GM12801 (cell line): ENCODE results near the gene SNAP91.

Experiments used
- TF ChIP-seq, protein P1 (sequence below): IDR thresholded peaks from one replicate; pipeline ENCODE4 v1.5.1; 2011; ENCODE audit warnings: control low read depth; ENCODE audit not compliant: insufficient read length; ENCODE audit errors: extremely low read depth

Gene SNAP91, protein sequence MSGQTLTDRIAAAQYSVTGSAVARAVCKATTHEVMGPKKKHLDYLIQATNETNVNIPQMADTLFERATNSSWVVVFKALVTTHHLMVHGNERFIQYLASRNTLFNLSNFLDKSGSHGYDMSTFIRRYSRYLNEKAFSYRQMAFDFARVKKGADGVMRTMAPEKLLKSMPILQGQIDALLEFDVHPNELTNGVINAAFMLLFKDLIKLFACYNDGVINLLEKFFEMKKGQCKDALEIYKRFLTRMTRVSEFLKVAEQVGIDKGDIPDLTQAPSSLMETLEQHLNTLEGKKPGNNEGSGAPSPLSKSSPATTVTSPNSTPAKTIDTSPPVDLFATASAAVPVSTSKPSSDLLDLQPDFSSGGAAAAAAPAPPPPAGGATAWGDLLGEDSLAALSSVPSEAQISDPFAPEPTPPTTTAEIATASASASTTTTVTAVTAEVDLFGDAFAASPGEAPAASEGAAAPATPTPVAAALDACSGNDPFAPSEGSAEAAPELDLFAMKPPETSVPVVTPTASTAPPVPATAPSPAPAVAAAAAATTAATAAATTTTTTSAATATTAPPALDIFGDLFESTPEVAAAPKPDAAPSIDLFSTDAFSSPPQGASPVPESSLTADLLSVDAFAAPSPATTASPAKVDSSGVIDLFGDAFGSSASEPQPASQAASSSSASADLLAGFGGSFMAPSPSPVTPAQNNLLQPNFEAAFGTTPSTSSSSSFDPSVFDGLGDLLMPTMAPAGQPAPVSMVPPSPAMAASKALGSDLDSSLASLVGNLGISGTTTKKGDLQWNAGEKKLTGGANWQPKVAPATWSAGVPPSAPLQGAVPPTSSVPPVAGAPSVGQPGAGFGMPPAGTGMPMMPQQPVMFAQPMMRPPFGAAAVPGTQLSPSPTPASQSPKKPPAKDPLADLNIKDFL

GRCh38 chr6:83708970-83709747 is at the start of gene SNAP91:
SNAP91 (minus strand) TSS chr6:83709101; CDS start chr6:83707927, 1,174 bp downstream.
- TF ChIP-seq, protein P1, sequence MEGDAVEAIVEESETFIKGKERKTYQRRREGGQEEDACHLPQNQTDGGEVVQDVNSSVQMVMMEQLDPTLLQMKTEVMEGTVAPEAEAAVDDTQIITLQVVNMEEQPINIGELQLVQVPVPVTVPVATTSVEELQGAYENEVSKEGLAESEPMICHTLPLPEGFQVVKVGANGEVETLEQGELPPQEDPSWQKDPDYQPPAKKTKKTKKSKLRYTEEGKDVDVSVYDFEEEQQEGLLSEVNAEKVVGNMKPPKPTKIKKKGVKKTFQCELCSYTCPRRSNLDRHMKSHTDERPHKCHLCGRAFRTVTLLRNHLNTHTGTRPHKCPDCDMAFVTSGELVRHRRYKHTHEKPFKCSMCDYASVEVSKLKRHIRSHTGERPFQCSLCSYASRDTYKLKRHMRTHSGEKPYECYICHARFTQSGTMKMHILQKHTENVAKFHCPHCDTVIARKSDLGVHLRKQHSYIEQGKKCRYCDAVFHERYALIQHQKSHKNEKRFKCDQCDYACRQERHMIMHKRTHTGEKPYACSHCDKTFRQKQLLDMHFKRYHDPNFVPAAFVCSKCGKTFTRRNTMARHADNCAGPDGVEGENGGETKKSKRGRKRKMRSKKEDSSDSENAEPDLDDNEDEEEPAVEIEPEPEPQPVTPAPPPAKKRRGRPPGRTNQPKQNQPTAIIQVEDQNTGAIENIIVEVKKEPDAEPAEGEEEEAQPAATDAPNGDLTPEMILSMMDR = no peak

DNA sequence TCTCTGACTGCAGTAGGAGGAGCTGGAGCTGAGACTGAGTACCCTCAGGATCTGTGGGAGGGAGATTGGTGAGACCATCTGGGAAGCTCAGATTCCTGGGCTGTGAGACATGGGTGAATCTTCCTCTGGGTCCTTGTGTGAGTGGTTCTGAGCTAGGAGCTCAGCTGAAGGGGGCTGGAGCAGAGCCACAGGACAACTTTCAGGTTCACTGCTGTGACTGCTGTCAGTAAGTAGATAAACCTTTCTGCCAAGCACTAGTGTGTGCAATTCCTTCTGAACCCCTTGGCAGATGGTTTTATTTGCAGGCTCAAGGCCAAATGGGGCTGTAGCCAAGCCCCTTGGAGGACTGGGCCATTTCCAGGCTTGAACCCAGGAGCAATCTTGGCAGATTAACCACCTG is 49.6 kb upstream of the SNAP91 start:
- TF ChIP-seq, protein P1 = no peak

DNA sequence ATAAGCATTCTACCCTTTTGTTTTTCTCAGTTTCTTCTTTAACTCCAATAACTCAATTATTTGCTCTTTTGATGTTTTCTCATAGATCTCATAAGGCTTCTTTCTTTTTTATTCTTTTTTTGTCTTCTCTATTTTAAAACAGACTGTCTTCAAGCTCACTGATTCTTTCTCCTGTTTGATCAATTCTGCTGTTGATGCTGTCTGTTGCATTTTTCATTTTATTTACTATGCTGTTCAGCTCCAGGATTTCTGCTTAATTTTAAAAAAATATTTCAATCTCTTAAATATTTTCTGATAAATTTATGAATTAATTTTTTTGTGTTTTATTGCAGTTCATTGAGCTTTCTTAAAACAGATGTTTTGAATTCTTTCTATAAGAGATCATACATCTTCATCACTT is 48.1 kb upstream of the SNAP91 start:
- TF ChIP-seq, protein P1 = no peak

GRCh38 chr6:83756565-83756964 is 47.7 kb upstream of the SNAP91 start:
- TF ChIP-seq, protein P1 = no peak

- TF ChIP-seq, protein P1 = no peak
Observed at GRCh38 chr6:83741089-83741488, 32.2 kb upstream of the SNAP91 start.

GRCh38 chr6:83735461-83735860 is 26.6 kb upstream of the SNAP91 start:
- TF ChIP-seq, protein P1 = no peak

GRCh38 chr6:83729871-83730270 is 21.0 kb upstream of the SNAP91 start:
- TF ChIP-seq, protein P1 = no peak
